ENCODE measurements around the gene USP24.

The USP24 gene

GRCh38 chr1:55061000-55061705 is 154.0 kb downstream of the USP24 start:
- H3K36me3 Mint-ChIP-seq (ENCODE audit: low read depth) = no peaks in the 10 kb centered on the region
- H3K4me3 Mint-ChIP-seq = no peak overlapping the region
- H3K4me1 Mint-ChIP-seq (ENCODE audit: low read depth) = peaks cover 7% of the 10 kb centered on the region

GRCh38 chr1:55060133-55060999 is 154.8 kb downstream of the USP24 start:
- Mint-ChIP-seq H3K36me3 (ENCODE audit: low read depth) (no peaks in the 10 kb centered on the region), H3K4me3 (no peak overlapping the region), H3K9me3 (no peaks in the 10 kb centered on the region), H3K27ac (no peak overlapping the region), H3K4me1 (ENCODE audit: low read depth) (peaks cover 7% of the 10 kb centered on the region), H3K27me3 (no peaks in the 10 kb centered on the region)

More at GRCh38 chr1:55061000-55061705, 154.0 kb downstream of the USP24 start:
- Mint-ChIP-seq H3K9me3 (no peaks in the 10 kb centered on the region), H3K27ac (no peak overlapping the region), H3K27me3 (no peaks in the 10 kb centered on the region)

- no peaks in the 10 kb centered on the region for H3K9me3 Mint-ChIP-seq
- H3K4me1 Mint-ChIP-seq (ENCODE audit: low read depth) = peaks cover 7% of the 10 kb centered on the region
- no peak overlapping the region for H3K27ac Mint-ChIP-seq
- H3K4me3 Mint-ChIP-seq = no peak overlapping the region
- H3K27me3 Mint-ChIP-seq = no peaks in the 10 kb centered on the region
- H3K36me3 Mint-ChIP-seq (ENCODE audit: low read depth) = no peaks in the 10 kb centered on the region
Observed at GRCh38 chr1:55059302-55060132, 155.6 kb downstream of the USP24 start.

GRCh38 chr1:55057956-55058298 is 157.2 kb downstream of the USP24 start:
- Mint-ChIP-seq H3K27ac (no peak overlapping the region), H3K36me3 (ENCODE audit: low read depth) (no peaks in the 10 kb centered on the region), H3K4me3 (no peak overlapping the region), H3K4me1 (ENCODE audit: low read depth) (peaks cover 7% of the 10 kb centered on the region), H3K27me3 (no peaks in the 10 kb centered on the region), H3K9me3 (no peaks in the 10 kb centered on the region)

GRCh38 chr1:55057270-55057955 is 157.8 kb downstream of the USP24 start:
- H3K27me3 Mint-ChIP-seq = no peaks in the 10 kb centered on the region
- H3K9me3 Mint-ChIP-seq = no peaks in the 10 kb centered on the region
- H3K27ac Mint-ChIP-seq = no peak overlapping the region
- H3K4me3 Mint-ChIP-seq = no peak overlapping the region
- peaks cover 7% of the 10 kb centered on the region for H3K4me1 Mint-ChIP-seq (ENCODE audit: low read depth)
- no peaks in the 10 kb centered on the region for H3K36me3 Mint-ChIP-seq (ENCODE audit: low read depth)

- H3K4me1 Mint-ChIP-seq (ENCODE audit: low read depth) = peaks cover 7% of the 10 kb centered on the region
- no peaks in the 10 kb centered on the region for H3K27me3 Mint-ChIP-seq
- no peak overlapping the region for H3K4me3 Mint-ChIP-seq
- no peak overlapping the region for H3K27ac Mint-ChIP-seq
- H3K36me3 Mint-ChIP-seq (ENCODE audit: low read depth) = no peaks in the 10 kb centered on the region
- no peaks in the 10 kb centered on the region for H3K9me3 Mint-ChIP-seq
Observed at GRCh38 chr1:55056632-55056992, 158.6 kb downstream of the USP24 start.

GRCh38 chr1:55055951-55056631 is 159.1 kb downstream of the USP24 start:
- Mint-ChIP-seq H3K36me3 (ENCODE audit: low read depth) (no peaks in the 10 kb centered on the region), H3K27ac (no peak overlapping the region), H3K4me3 (no peak overlapping the region), H3K9me3 (no peaks in the 10 kb centered on the region), H3K27me3 (no peaks in the 10 kb centered on the region), H3K4me1 (ENCODE audit: low read depth) (peaks cover 7% of the 10 kb centered on the region)

- H3K9me3 Mint-ChIP-seq = no peaks in the 10 kb centered on the region
- H3K36me3 Mint-ChIP-seq (ENCODE audit: low read depth) = no peaks in the 10 kb centered on the region
- no peak overlapping the region for H3K27ac Mint-ChIP-seq
- no peak overlapping the region for H3K4me3 Mint-ChIP-seq
- H3K4me1 Mint-ChIP-seq (ENCODE audit: low read depth) = peaks cover 4% of the 10 kb centered on the region
- H3K27me3 Mint-ChIP-seq = no peaks in the 10 kb centered on the region
Observed at GRCh38 chr1:55055084-55055882, 159.9 kb downstream of the USP24 start.

- Mint-ChIP-seq H3K4me1 (ENCODE audit: low read depth) (no peaks in the 10 kb centered on the region), H3K36me3 (ENCODE audit: low read depth) (no peaks in the 10 kb centered on the region), H3K9me3 (no peaks in the 10 kb centered on the region), H3K27me3 (no peaks in the 10 kb centered on the region), H3K4me3 (no peak overlapping the region), H3K27ac (no peak overlapping the region)
Observed at GRCh38 chr1:55054396-55054795, 160.8 kb downstream of the USP24 start.

- Mint-ChIP-seq H3K4me1 (ENCODE audit: low read depth) (no peaks in the 10 kb centered on the region), H3K9me3 (no peaks in the 10 kb centered on the region), H3K36me3 (ENCODE audit: low read depth) (no peaks in the 10 kb centered on the region), H3K27me3 (no peaks in the 10 kb centered on the region), H3K27ac (no peak overlapping the region), H3K4me3 (no peak overlapping the region)
Observed at GRCh38 chr1:55053265-55053954, 161.8 kb downstream of the USP24 start.

GRCh38 chr1:55052221-55053142 is 162.7 kb downstream of the USP24 start:
- no peak overlapping the region for H3K27ac Mint-ChIP-seq
- H3K27me3 Mint-ChIP-seq = no peaks in the 10 kb centered on the region

GRCh38 chr1:55051621-55052020 is 163.5 kb downstream of the USP24 start:
- H3K9me3 Mint-ChIP-seq = no peaks in the 10 kb centered on the region
- H3K27ac Mint-ChIP-seq = no peak overlapping the region
- H3K4me1 Mint-ChIP-seq (ENCODE audit: low read depth) = no peaks in the 10 kb centered on the region
- no peaks in the 10 kb centered on the region for H3K27me3 Mint-ChIP-seq
- H3K36me3 Mint-ChIP-seq (ENCODE audit: low read depth) = no peaks in the 10 kb centered on the region
- H3K4me3 Mint-ChIP-seq = no peak overlapping the region

More at GRCh38 chr1:55052221-55053142, 162.7 kb downstream of the USP24 start:
- no peaks in the 10 kb centered on the region for H3K36me3 Mint-ChIP-seq (ENCODE audit: low read depth)
- no peaks in the 10 kb centered on the region for H3K4me1 Mint-ChIP-seq (ENCODE audit: low read depth)
- no peaks in the 10 kb centered on the region for H3K9me3 Mint-ChIP-seq
- no peak overlapping the region for H3K4me3 Mint-ChIP-seq
